Airway epithelial cell (primary cell): ENCODE measurements around the gene RNF112. TPM values are rescaled to one million over a fixed set of nuclear protein-coding genes. Genes with fewer than 3 reads are reported as not detected.

Experiments used
- total RNA-seq: library from RNA; depleted of rRNA; stranded (reverse); fragments of >200 nt; gene quantifications from 2 replicates; pipeline ENCODE4 v1.2.3, GENCODE V29; 2015

Gene RNF112
- not detected in 2 replicates for total RNA-seq

GRCh38 chr17:19410875-19411620 lies at the start of gene RNF112:
TSS of gene RNF112 (plus strand) at chr17:19411232. CDS start at chr17:19411409, 177 bp downstream.

GRCh38 chr17:19362277-19363113 lies 48.5 kb upstream of the RNF112 start, which contains the start of gene B9D1:
TSS of gene B9D1 (minus strand) at chr17:19362723. CDS start at chr17:19362569, 154 bp downstream.

GRCh38 chr17:19378416-19379360 lies 32.3 kb upstream of the RNF112 start, which contains the start of gene MAPK7:
TSS of gene MAPK7 (plus strand) at chr17:19378498. CDS start at chr17:19378901, 403 bp downstream.

GRCh38 chr17:19386974-19387920 lies 23.8 kb upstream of the RNF112 start, which contains the start of gene MFAP4:
TSS of gene MFAP4 (minus strand) at chr17:19387190. CDS start at chr17:19387155, 35 bp downstream.

Other genes with a start within 250 kb of the RNF112 start
- gene EPN2, start 173.9 kb upstream of the RNF112 start, total RNA-seq: 24.1 and 29.3 TPM in 2 replicates
- gene B9D1, start 48.5 kb upstream of the RNF112 start, total RNA-seq: 23.0 and 27.6 TPM in 2 replicates
- 14.0 and 17.3 TPM in 2 replicates for gene MAPK7, start 32.7 kb upstream of the RNF112 start, total RNA-seq
- gene MFAP4, start 24.0 kb upstream of the RNF112 start, total RNA-seq: not detected in 2 replicates
- gene SLC47A1, start 122.6 kb downstream of the RNF112 start, total RNA-seq: 0.99 and 2.9 TPM in 2 replicates
- 111 and 218 TPM in 2 replicates for gene ALDH3A2, start 237.5 kb downstream of the RNF112 start, total RNA-seq